A673 (cell line): Measurements from ENCODE around the gene TMEM43. TPM values are rescaled to one million over a fixed set of nuclear protein-coding genes. Genes with fewer than 3 reads are reported as not detected.
A peak's percentile ranks its signal among the peaks of the same experiment; 100 is the strongest.

Source experiments
- BruUV-seq: library from RNA; stranded (reverse); fragments of 400-500 nt; replicated peaks from 2 replicates; lab custom pipeline; 2021; lab: Mats Ljungman, UMichigan
- CTCF ChIA-PET: fragments of 300-600 bp; sonication (Branson Sonifier 250); formaldehyde crosslinking; loops from one replicate; lab custom pipeline; 2022; ENCODE audit warnings: antibody characterized with exemption; lab: Charles Lee
- POLR2A ChIA-PET: fragments of 300-600 bp; sonication (Branson Sonifier 250); formaldehyde crosslinking; loops from one replicate; lab custom pipeline; 2022; ENCODE audit warnings: antibody characterized with exemption; ENCODE audit not compliant: low non-redundant PET; lab: Charles Lee
- DNase-seq: peaks from one replicate; pipeline ENCODE4 v3.0.0-alpha.2; 2015; ENCODE audit warnings: low spot score
- H3K27ac ChIP-seq: fragments of 200-600 bp; sonication (generic); 2 replicates; pipeline ENCODE4 v1.5.1; 2016; ENCODE audit warnings: mixed run types, low read depth, mild to moderate bottlenecking, mixed read lengths, antibody characterized with exemption, low read length; ENCODE audit not compliant: poor library complexity, severe bottlenecking
- H3K27me3 ChIP-seq: fragments of 200-600 bp; sonication (generic); replicated peaks from 2 replicates; pipeline ENCODE4 v1.6.1; 2017; ENCODE audit warnings: mixed run types, low read depth, mild to moderate bottlenecking, mixed read lengths, antibody characterized with exemption, low read length; ENCODE audit not compliant: insufficient read depth, poor library complexity
- H3K36me3 ChIP-seq: fragments of 200-600 bp; sonication (generic); 2 replicates; pipeline ENCODE4 v1.6.1; 2016; ENCODE audit warnings: mixed run types, mild to moderate bottlenecking, mixed read lengths, antibody characterized with exemption, low read length; ENCODE audit not compliant: insufficient read depth, poor library complexity, severe bottlenecking
- H3K4me1 ChIP-seq: fragments of 200-600 bp; sonication (generic); 2 replicates; pipeline ENCODE4 v1.6.1; 2017; ENCODE audit warnings: mixed run types, mild to moderate bottlenecking, mixed read lengths, antibody characterized with exemption, low read length; ENCODE audit not compliant: insufficient read depth, poor library complexity, severe bottlenecking
- H3K4me3 ChIP-seq: fragments of 200-600 bp; sonication (generic); 2 replicates; pipeline ENCODE4 v1.5.1; 2016; ENCODE audit warnings: low read depth, mixed run types, mild to moderate bottlenecking, mixed read lengths, low read length; ENCODE audit not compliant: poor library complexity, severe bottlenecking
- H3K9me3 ChIP-seq: fragments of 200-600 bp; sonication (generic); 2 replicates; pipeline ENCODE4 v1.6.1; 2016; ENCODE audit warnings: mixed run types, low read depth, mild to moderate bottlenecking, mixed read lengths, antibody characterized with exemption, low read length; ENCODE audit not compliant: poor library complexity, severe bottlenecking
- CTCF ChIP-seq: fragments of 300-800, 200-600 bp; sonication (generic); conservative IDR thresholded peaks from 2 replicates; pipeline ENCODE4 v1.5.1; 2017; ENCODE audit warnings: low read depth, mild to moderate bottlenecking, antibody characterized with exemption, low read length, moderate library complexity, mixed read lengths
- EZH2 ChIP-seq: fragments of 200-600 bp; sonication (generic); IDR thresholded peaks from 2 replicates; pipeline ENCODE4 v1.6.1; 2017; ENCODE audit warnings: borderline replicate concordance, low read depth, mild to moderate bottlenecking, mixed read lengths, antibody characterized with exemption, low read length; ENCODE audit not compliant: poor library complexity, severe bottlenecking
- intact Hi-C: fragments of 100-400 bp; cut with micrococcal nuclease; formaldehyde crosslinking; loops from one replicate; pipeline ENCODE4 v1.10.0; 2022; ENCODE audit not compliant: unreplicated experiment
- total RNA-seq: library from RNA; stranded (reverse); gene quantifications from 2 replicates; pipeline ENCODE4 v1.2.3, GENCODE V29; 2021

TMEM43 gene
- total RNA-seq, 1 experiment from 2014 or later = 55.6 TPM

DNA sequence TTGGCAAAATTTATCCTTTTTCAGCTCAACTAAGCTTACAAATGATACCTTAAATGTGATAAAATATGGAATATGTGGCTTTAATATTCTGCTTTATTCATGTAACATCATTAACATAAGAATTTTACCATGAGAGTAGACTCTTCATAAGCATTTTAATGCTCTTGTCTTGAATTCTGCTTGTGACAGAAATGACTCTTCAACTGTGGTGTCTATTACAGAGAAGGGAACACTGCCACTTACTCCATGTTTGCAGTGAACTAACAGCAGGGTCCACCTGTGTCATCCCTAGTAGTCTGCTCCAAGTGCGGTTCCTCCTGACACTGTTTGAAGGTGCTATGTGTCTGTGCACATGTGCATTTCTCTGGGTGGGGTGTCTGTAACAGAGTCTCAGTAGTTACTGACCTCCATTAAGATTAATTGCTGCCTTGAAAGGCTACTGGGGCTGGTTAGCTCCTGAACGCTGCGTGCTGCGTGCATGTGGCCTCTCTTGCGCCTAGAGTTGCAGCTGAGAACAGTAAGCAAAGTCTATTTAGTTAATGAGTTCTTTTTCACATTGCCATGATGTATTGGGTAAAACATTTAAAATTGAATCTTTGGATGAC is 62.1 kb downstream of the TMEM43 start:
- Histone ChIP-seq H3K36me3 (peaks cover 33% of the 10 kb centered on the region), H3K27me3 (no peaks in the 10 kb centered on the region), H3K4me3 (no peak overlapping the region), H3K27ac (no peak overlapping the region), H3K4me1 (peaks cover 9% of the 10 kb centered on the region), H3K9me3 (no peaks in the 10 kb centered on the region)
- ChIA-PET POLR2A (no interaction called here), CTCF (no interaction called here)
- DNase-seq = no peak
- no TSS peak for BruUV-seq
- TF ChIP-seq EZH2 = no peak
- TF ChIP-seq CTCF = no peak
- intact Hi-C loops = no loop called here

- Histone ChIP-seq H3K9me3 (no peaks in the 10 kb centered on the region), H3K36me3 (peaks cover 21% of the 10 kb centered on the region), H3K4me3 (no peak overlapping the region), H3K27me3 (no peaks in the 10 kb centered on the region), H3K4me1 (peaks cover 9% of the 10 kb centered on the region), H3K27ac (no peak overlapping the region)
- intact Hi-C loops = no loop called here
- CTCF ChIA-PET = no interaction called here
- peak; percentile 53 for DNase-seq
- no peak for TF ChIP-seq EZH2
- no peak for TF ChIP-seq CTCF
- POLR2A ChIA-PET = interaction anchor here (0.6 kb wide), 1 partner anchor 9 kb away, joined by 3 read pairs; the partner anchor contains the start of gene LSM3
- no TSS peak for BruUV-seq
Measured at GRCh38 chr3:14188041-14188754, 63.3 kb downstream of the TMEM43 start.

Other genes with a start within 250 kb of the TMEM43 start
- not detected in 2 replicates for gene WNT7A, start 245.0 kb upstream of the TMEM43 start, total RNA-seq
- gene CHCHD4, start 182 bp upstream of the TMEM43 start, total RNA-seq = 30.3 and 33.5 TPM in 2 replicates
- gene XPC, start 53.5 kb downstream of the TMEM43 start, total RNA-seq = 57.2 and 58.2 TPM in 2 replicates
- 24.3 and 29.4 TPM in 2 replicates for gene LSM3, start 53.8 kb downstream of the TMEM43 start, total RNA-seq